DMS53 (cell line): Measurements from ENCODE around the gene PNPO.
"Not testable (repeated sequence)": the region's sequence is repeated elsewhere in the genome, so short reads cannot be mapped to it uniquely, and the experiment has no call there.

Experiments
- DNase-seq: peaks from one replicate; lab custom pipeline; 2025; lab: John Stamatoyannopoulos, UW

The PNPO gene

GRCh38 chr17:47918006-47918405 is 23.4 kb upstream of the PNPO start:
- no peak for DNase-seq

GRCh38 chr17:47918991-47919390 is 22.4 kb upstream of the PNPO start:
- DNase-seq = no peak

- DNase-seq = not testable (repeated sequence)
These were observed 21.5 kb upstream of the PNPO start for GRCh38 chr17:47919889-47920288.

GRCh38 chr17:47924785-47925677 is 16.3 kb upstream of the PNPO start:
- DNase-seq = no peak

GRCh38 chr17:47925678-47925988 is 15.7 kb upstream of the PNPO start:
- no peak for DNase-seq

- DNase-seq = no peak
These were observed 13.5 kb upstream of the PNPO start for GRCh38 chr17:47927821-47928400.

GRCh38 chr17:47928415-47928814 is 13.0 kb upstream of the PNPO start:
- no peak for DNase-seq

- DNase-seq = no peak
These were observed 12.0 kb upstream of the PNPO start for GRCh38 chr17:47929218-47930000.

GRCh38 chr17:47931848-47932247 is 9.5 kb upstream of the PNPO start:
- DNase-seq = no peak

GRCh38 chr17:47934856-47935255 is 6.5 kb upstream of the PNPO start:
- DNase-seq = no peak

- not testable (repeated sequence) for DNase-seq
These were observed 5.9 kb upstream of the PNPO start for GRCh38 chr17:47935468-47935867.

GRCh38 chr17:47935961-47936360 is 5.4 kb upstream of the PNPO start:
- DNase-seq = no peak

- no peak for DNase-seq
These were observed 3.4 kb upstream of the PNPO start for GRCh38 chr17:47937941-47938340.

GRCh38 chr17:47942096-47942510 is 732 bp downstream of the PNPO start:
- DNase-seq = peak; percentile 57

- DNase-seq = no peak
These were observed 1.2 kb downstream of the PNPO start for GRCh38 chr17:47942568-47942967.

- DNase-seq = no peak
These were observed 3.7 kb downstream of the PNPO start for GRCh38 chr17:47945080-47945479.

- peak; percentile 56 for DNase-seq
These were observed 4.4 kb downstream of the PNPO start for GRCh38 chr17:47945529-47946508.

GRCh38 chr17:47946516-47946915 is 5.1 kb downstream of the PNPO start:
- DNase-seq = peak; percentile 50

- DNase-seq = peak; percentile 99
These were observed 5.6 kb downstream of the PNPO start for GRCh38 chr17:47946929-47947397.

- peak; percentile 96 for DNase-seq
These were observed 7.4 kb downstream of the PNPO start for GRCh38 chr17:47948706-47949196.

GRCh38 chr17:47949197-47949759 is 7.9 kb downstream of the PNPO start:
- peak; percentile 94 for DNase-seq
